Tibial artery (tissue), 4 donors: ENCODE measurements around the gene GDF15.

Source experiments
- DNase-seq, 2 donors: peaks; one replicate each; pipeline ENCODE4 v3.0.0-alpha.2; 2019
- H3K27ac ChIP-seq, 2 donors: fragments of 200-600 bp; sonication (generic) in 1 of 2; 1 replicate in 1 of 2; 2 replicates in 1 of 2; pipeline ENCODE4 v1.5.1; 2018 to 2019; ENCODE audit warnings: mild to moderate bottlenecking in 1 of 2
- H3K27me3 ChIP-seq, 2 donors: fragments of 200-600 bp; sonication (generic) in 1 of 2; one replicate each; pipeline versions ENCODE4 v1.5.1 to v1.6.0; 2016 to 2019
- H3K36me3 ChIP-seq, 3 donors: fragments of 200-600 bp; sonication (generic) in 2 of 3; one replicate each; pipeline ENCODE4 v1.5.1; 2016 to 2019; ENCODE audit warnings: mild to moderate bottlenecking in 2 of 3
- H3K4me1 ChIP-seq, 4 donors: fragments of 200-600 bp; sonication (generic) in 2 of 4; 1 replicate in 3 of 4; 2 replicates in 1 of 4; pipeline ENCODE4 v1.5.1; 2016 to 2019
- H3K4me3 ChIP-seq, 2 donors: fragments of 200-600 bp; sonication (generic) in 1 of 2; 1 replicate in 1 of 2; 2 replicates in 1 of 2; pipeline ENCODE4 v1.5.1; 2018 to 2019; ENCODE audit warnings: mild to moderate bottlenecking in 2 of 2
- H3K9me3 ChIP-seq, 3 donors: fragments of 200-600 bp; sonication (generic) in 1 of 3; one replicate each; pipeline ENCODE4 v1.5.1; 2016 to 2019
- intact Hi-C: fragments of 100-400 bp; cut with DNase I; formaldehyde crosslinking; loops from one replicate; pipeline ENCODE4 v1.15.0; 2023; ENCODE audit warnings: low total_unique reads
- TF ChIP-seq, protein P1 (sequence below), 2 experiments: fragments of 200-600 bp in 1 of 2; fragments of 450-650 bp in 1 of 2; IDR thresholded peaks; one replicate each; pipeline ENCODE4 v1.5.1; 2017 to 2019; ENCODE audit warnings: antibody characterized with exemption in 2 of 2, mild to moderate bottlenecking in 1 of 2, moderate library complexity in 1 of 2

GDF15 gene

GRCh38 chr19:18424890-18425514 lies 39.0 kb downstream of the GDF15 start:
- Histone ChIP-seq H3K4me3 (no peak overlapping the region), H3K27me3 (no peaks in the 10 kb centered on the region), H3K4me1 (peaks cover 3 to 66% (median 49%) of the 10 kb centered on the region in 4 donors), H3K9me3 (no peaks in the 10 kb centered on the region), H3K27ac (peak overlapping the region; percentile 59 to 82), H3K36me3 (peaks cover 0 to 12% (median 0%) of the 10 kb centered on the region in 3 donors)
- TF ChIP-seq, protein P1, sequence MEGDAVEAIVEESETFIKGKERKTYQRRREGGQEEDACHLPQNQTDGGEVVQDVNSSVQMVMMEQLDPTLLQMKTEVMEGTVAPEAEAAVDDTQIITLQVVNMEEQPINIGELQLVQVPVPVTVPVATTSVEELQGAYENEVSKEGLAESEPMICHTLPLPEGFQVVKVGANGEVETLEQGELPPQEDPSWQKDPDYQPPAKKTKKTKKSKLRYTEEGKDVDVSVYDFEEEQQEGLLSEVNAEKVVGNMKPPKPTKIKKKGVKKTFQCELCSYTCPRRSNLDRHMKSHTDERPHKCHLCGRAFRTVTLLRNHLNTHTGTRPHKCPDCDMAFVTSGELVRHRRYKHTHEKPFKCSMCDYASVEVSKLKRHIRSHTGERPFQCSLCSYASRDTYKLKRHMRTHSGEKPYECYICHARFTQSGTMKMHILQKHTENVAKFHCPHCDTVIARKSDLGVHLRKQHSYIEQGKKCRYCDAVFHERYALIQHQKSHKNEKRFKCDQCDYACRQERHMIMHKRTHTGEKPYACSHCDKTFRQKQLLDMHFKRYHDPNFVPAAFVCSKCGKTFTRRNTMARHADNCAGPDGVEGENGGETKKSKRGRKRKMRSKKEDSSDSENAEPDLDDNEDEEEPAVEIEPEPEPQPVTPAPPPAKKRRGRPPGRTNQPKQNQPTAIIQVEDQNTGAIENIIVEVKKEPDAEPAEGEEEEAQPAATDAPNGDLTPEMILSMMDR (IDR thresholded peaks at IDR 0.05), result no peak
- DNase-seq, result no peak
- intact Hi-C loops, result no loop called here

GRCh38 chr19:18425515-18426415 lies 39.8 kb downstream of the GDF15 start:
- H3K27ac ChIP-seq, result peak overlapping the region; percentile 59 to 82
- H3K27me3 ChIP-seq, result peaks cover 0 to under 1% of the 10 kb centered on the region in 2 donors
- TF ChIP-seq, protein P1 (IDR thresholded peaks at IDR 0.05), result peak; percentile 19 to 24
- H3K4me3 ChIP-seq, result no peak overlapping the region
- H3K4me1 ChIP-seq, result peaks cover 2 to 58% (median 46%) of the 10 kb centered on the region in 4 donors
- intact Hi-C loops, result no loop called here
- no peaks in the 10 kb centered on the region for H3K9me3 ChIP-seq
- peak; percentile 70 to 89 for DNase-seq
- H3K36me3 ChIP-seq, result peaks cover 0 to 12% (median 0%) of the 10 kb centered on the region in 3 donors

DNA sequence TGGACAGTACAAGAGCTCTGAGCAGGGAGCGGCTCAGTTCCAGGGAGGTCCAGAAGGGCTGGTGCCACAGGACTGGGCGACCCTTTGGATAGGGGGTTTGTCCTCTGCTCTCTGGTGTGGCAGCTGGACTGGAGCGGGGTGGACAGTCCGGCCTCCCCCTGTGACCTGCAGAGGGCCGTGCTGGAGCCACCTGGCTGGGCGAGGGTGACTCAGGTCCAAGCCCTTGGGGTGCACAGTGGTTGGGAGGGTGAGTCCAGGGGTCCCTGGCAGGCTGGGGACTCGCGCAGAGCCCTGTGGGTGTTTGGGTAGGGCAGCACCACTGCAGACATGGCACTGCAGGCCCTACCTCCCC lies 40.4 kb downstream of the GDF15 start:
- H3K4me1 ChIP-seq, result peaks cover 0 to 52% (median 41%) of the 10 kb centered on the region in 4 donors
- H3K27me3 ChIP-seq, result peaks cover 0 to 4% of the 10 kb centered on the region in 2 donors
- no peak for DNase-seq
- intact Hi-C loops, result no loop called here
- no peaks in the 10 kb centered on the region for H3K9me3 ChIP-seq
- peak overlapping the region; percentile 59 to 82 for H3K27ac ChIP-seq
- TF ChIP-seq, protein P1 (IDR thresholded peaks at IDR 0.05), result no peak
- no peak overlapping the region for H3K4me3 ChIP-seq
- H3K36me3 ChIP-seq, result peaks cover 0 to 12% (median 0%) of the 10 kb centered on the region in 3 donors

- peak in 1 of 2 donors; percentile 68 for DNase-seq
- Histone ChIP-seq H3K4me1 (peaks cover 0 to 50% (median 38%) of the 10 kb centered on the region in 4 donors), H3K9me3 (no peaks in the 10 kb centered on the region), H3K4me3 (no peak overlapping the region), H3K36me3 (peaks cover 0 to 12% (median 0%) of the 10 kb centered on the region in 3 donors), H3K27me3 (peaks cover 0 to 4% of the 10 kb centered on the region in 2 donors), H3K27ac (peak overlapping the region; percentile 59 to 82)
- intact Hi-C loops, result no loop called here
- TF ChIP-seq, protein P1 (IDR thresholded peaks at IDR 0.05), result no peak
Measured at GRCh38 chr19:18427080-18427742, 41.3 kb downstream of the GDF15 start.

DNA sequence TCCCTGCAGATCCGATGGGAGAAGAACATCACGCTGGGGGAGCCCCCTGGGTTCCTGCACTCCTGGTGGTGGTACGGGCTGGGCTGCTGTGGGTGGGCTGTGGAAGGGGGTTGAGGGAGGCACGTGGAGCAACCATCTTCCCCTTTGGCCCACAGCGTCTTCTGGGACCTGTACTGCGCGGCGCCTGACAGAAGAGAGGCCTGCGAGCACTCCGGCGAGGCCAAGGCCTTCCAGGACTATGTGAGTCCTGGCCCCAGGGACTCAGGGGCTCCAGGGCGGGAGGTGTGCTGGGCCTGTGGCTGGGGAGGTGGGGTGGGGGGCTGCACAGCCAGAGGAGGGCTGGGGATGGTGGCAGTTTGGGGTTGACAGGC lies 41.8 kb downstream of the GDF15 start:
- Histone ChIP-seq H3K27ac (peak overlapping the region in 1 of 2 donors; percentile 73), H3K4me3 (no peak overlapping the region), H3K27me3 (peaks cover 0 to 4% of the 10 kb centered on the region in 2 donors), H3K4me1 (peaks cover 0 to 52% (median 38%) of the 10 kb centered on the region in 4 donors), H3K36me3 (peaks cover 0 to 12% (median 0%) of the 10 kb centered on the region in 3 donors), H3K9me3 (no peaks in the 10 kb centered on the region)
- intact Hi-C loops, result no loop called here
- DNase-seq, result no peak
- TF ChIP-seq, protein P1 (IDR thresholded peaks at IDR 0.05), result no peak
